HG03439 (cell line): ENCODE results near the gene C6orf47.
A peak's percentile ranks its signal among the peaks of the same experiment; 100 is the strongest.

Experiments used
- ATAC-seq: cut with Tn5 transposase; IDR thresholded peaks from one replicate; pipeline ENCODE4 v1.9.1; 2021; ENCODE audit warnings: mild to moderate bottlenecking, moderate library complexity; ENCODE audit not compliant: unreplicated experiment

Gene C6orf47

DNA sequence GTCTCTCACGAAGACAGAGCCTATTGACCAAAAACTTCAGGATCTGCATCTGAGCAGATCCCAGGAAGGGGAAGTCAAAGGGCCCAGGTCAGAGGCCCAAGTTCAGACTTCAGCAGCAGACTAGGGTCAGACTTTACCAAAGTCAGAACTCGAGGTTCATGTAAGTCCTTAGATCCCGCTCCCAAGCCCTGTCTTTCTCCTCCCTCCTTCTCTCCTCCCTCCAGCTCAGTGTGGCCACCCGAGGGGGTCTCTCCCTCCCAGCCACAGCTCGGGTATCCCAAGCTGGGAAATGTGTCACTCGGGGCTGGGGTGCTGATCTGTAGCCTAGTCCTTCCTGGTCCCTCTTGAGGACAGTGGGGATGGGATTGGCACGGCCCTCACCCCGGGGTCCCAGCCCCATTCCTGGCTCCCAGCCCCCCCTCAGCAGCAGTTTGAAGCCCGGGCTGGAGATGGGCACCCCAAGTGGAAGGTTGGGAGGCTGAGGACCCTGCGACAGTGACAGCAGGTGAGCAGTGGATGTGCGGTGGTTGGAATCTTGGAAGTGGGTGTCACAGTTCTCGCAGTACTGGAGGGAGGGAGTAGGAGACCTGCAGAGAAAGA is 1.6 kb upstream of the C6orf47 start:
- ATAC-seq = no peak

DNA sequence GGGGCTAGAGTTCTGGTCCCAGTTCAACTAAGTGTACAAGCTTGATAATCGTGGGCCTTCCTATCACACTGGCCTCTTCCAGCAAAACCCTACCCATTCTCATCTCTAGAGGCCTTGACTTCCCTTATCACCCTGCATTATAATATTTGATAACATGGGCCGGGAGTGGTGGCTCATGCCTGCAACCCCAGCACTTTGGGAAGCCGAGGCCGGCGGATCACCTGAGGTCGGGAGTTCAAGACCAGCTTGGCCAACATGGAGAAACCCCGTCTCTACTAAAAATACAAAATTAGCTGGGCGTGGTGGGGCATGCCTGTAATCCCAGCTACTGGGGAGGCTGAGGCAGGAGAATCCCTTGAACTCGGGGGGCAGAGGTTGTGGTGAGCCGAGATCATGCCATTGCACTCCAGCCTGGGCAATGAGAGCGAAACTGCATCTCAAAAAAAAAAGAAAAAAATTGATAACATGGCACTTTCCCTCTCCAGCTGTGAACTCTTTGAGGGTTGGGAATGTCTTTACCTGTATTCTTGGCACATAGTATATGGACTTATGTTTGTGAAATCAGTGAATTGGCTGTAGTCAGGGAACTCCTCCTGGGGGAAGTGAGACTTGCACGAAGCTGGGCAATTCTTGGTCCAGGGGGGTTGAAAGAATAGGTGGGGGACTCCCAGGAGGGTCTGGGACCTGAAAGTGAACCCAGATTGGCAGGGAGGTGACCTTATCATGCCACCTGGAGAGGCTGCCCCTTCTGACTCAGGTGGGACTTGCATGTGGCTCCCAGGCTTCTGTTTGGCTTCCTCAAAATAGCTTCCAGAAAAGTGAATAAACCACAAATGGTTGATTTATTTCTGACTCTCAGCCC is 915 bp upstream of the C6orf47 start:
- no peak for ATAC-seq

DNA sequence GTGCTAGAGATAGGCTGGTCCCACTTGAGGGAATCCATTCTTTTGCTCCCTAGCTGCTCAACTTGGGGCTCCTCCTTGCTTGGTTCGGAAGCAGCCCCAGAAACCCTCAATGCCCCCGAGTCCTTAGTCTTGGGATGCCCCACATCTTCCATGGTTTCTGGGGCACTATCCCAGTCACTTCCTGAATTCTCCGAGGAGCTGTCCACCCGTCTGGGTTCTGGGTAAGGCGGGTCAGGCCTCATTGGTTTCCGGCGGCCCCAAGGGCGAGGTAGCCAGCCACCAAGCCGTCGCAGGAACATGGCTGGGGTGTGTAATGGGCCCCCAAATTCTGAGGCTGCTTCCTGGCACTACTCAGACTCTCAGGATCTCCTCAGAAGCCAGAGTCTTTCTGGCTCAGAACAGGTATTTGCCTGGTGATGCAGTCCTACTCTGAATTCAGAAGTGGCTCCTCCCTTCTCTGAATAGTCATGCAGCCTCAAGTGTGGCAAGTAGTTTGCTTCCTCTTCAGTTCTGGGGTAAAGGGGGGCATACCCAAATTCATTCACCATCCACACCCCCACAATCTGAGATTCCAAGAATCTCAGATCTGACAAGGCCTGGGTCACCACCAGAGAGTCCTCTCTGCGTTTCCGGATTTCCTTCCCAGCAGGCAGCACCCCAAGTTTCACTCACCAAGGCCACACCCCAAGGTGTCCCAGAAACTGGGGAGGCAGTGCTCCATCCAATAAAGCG is 763 bp downstream of the C6orf47 start:
- peak; percentile 14 for ATAC-seq

DNA sequence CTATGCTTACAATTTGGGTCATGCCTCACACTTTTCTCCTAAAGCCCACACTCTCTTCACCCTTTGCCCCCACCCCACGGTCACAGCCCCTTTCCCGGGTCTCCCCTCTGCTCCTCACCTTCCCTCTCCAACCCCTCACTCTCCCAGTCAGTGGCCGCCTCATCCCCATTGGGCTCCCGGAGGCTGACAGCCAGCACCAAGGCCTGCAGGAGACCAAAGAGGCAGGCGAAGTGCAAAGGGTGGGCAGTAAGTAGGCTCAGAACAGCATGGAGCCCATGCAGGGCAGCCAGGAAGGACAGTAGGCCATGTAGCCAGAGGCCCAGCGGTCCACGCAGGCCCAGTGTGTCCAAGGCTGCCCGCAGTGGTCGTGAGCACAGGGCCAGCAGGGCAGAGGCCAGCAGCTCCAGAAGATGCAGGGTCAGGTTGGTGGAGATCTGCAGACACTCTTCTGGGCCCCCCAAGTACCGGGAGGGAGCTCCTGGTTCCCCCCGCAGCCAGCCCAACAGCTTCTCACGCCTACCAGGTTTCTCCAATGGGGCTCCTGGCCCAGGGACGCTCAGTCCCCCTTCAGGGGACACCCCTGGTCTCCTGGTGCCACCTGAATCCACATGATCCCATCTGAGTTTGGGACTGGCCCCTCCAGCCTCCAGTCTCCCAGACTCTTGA is 1.5 kb downstream of the C6orf47 start:
- ATAC-seq = no peak

DNA sequence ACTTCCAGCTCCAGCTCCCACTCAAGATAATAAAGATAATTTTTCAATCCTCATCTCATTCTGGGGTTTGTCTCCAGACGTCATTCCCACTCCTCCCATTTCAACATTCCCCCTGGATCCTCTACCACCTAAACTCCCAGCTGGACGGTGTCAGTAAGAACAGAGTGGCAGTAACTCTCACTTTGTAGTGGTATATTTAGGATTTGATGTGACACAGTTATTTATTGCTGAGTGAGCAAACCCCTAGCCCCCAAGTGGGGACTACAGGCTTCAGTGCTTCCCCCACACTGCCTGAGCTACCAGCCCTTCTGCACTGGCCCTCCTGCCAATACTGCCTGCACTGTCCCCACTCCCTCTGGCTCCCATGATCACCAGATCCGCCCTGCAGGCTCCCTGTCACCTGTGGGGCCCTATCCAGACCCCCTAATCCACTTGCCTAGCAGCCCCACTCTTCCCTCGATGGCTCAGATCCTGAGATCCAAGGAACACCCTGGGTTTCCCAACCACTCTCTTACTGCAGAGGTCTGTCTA is 2.4 kb downstream of the C6orf47 start:
- no peak for ATAC-seq

DNA sequence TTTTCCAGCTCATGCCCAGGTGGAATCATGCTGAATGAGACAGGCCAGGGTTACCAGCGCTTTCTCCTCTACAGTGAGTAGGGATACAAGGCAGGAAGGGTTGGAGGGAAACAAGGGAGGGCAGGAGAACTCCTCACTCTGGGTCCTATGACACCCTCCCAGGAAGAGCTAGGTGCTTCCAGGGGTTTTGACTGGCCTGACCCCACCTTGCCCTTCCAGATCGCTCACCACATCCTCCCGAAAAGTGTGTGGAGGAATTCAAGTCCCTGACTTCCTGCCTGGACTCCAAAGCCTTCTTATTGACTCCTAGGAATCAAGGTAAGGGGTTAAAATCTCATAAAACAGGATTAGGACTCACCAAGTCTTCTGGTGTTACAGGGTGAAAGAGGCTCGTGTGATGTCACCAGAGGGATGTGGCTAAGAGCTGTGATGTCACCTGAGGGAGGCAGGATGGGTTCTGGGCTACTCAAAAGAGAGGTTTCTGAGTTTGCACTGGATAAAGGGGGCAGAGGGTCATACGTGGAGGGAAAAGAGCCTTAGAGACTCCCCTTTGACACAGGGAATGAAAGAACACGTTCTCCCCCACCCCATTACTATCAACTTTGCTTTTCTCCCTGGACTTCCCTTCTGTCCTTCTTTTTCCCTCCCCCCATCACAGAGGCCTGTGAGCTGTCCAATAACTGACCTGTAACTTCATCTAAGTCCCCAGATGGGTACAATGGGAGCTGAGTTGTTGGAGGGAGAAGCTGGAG is 3.0 kb downstream of the C6orf47 start:
- no peak for ATAC-seq

DNA sequence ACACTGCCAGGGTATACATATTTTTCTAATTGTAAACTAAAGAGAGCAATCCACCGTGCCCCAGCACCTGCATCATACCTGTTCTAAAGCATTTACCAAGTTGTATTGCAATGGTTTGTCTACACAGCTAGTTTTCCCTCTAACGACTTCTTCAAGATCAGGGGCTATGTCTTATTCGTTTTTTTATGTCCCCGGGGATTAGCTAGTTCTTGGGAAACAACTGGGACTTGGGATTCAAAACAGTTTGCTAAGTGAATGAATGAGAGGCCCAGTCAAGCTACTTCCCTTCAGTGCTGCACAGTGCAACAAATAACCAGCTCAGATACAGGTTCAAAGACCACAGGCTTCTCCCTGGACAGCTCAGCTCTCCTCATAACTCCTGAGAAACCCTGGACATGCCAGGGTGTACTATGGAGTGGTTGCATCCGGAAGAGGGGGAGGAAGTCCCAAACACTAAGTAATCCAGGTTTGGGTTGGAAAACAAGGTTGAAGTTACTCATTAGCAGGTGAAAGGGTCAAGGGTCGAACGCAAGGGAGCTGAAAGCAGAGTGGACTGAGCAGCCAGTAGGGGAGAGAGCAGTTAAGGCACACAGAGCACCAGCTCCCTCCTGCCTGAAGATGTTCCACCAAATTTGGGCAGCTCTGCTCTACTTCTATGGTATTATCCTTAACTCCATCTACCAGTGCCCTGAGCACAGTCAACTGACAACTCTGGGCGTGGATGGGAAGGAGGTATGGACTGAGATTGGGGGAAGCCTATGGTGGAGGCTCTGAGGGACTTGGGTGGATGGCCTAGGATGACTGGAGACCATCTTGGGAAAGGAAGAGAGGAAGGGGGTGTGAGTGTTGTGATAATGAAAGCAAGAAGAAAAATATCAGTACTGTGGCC is 5.0 kb downstream of the C6orf47 start, which contains the start of gene APOM:
TSS of gene APOM (plus strand) at position 546 of the 889 bp plus-strand sequence. CDS start at position 619, 73 bp downstream.
- no peak for ATAC-seq

DNA sequence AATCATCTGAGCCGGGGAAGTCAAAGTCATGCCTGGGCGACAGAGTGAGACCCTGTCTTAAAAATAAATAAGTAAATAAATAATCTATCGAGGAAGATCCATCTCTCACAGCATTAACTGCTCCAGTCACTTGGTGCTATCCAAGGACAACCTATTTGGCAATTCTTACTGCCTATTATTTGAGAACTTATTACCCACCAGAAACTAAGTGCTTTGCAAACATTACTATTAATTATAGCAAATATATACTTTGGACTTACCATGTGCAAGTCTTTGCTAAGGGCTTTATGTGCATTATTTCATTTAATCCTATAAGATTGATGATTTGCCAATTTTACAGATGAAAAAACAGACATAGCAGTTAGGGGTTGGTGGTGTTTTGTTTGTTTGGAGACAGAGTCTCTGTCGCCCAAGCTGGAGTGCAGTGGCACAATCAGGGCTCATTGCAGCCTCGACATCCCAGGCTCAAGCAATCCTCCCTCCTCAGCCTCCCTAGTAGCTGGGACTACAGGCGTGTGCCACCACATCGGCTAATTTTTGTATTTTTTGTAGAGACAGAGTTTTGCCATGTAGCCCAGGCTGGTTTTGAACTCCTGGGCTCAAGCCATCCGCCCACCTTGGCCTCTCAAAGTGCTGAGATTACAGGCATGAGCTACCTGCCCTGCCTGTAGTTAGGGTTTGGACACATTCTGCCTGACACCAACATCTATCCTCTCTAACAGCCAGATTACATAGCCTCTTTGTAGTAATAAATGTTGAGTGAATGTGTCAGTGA is 5.8 kb downstream of the C6orf47 start:
- ATAC-seq = no peak

DNA sequence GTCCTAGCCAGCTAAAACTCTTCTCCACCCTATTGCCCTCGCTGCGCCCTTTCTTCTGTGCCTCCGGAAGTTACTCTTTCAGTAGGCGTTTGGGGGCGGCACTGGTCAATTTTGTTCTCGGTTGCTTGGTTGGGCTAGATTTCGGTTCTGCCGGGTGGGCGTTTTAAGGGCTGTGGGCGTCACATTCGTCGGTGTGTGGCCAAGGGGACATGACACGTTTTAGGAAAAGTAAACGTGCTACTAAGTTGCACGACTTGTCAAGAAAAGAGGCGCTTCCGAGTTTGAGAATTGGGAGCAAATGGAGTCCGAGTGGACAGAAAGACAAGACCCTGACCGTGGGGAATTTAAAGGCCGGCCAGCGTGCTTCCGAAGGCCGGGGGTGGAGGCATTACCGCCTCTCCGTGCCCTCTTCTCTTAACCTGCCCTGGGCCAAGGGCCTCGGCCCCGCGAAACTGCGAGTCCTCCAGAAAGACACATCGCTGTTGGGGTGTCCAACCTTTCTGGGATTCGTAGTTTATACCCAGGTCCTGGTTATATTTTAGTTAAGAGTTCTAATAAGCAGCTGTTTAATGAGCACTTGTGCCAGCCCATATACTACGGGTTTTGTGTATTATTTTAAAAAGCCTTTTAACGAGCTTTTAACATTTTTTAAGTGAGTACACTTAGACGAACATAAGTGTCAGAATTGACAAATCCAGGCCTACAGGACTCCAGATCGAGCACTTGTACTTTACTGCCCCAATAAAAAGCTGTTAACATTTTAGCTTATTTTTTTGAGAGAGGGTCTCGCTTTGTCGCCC is 7.5 kb downstream of the C6orf47 start:
- ATAC-seq = peak; percentile 60

DNA sequence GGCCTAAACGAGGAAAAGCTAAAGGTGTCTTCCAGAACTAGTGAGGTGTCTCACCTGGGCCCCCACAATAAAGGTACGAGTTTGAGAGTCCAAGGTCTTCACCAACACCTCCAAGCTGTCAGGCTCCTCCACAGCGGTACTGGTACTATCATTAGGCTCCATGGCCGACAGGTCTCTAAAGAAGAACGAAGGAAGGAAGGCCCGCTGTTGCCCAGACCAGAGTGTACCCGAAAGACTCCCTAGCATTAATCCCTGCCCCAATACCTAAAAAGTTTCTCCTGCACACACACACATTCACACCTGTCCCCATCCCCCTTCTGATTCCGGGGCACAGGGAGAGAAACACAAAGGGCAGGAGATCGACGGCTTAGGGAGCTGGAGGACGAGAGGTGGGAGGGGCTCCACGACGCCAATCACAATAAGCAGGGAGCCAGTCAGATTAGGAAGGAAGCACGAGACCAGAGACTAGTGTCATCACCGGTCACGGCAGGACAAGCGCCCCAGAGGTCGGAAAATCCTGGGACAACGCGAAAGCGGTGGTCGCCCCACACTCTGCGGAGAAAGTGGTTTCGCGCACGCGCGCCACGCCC is 8.9 kb downstream of the C6orf47 start:
- ATAC-seq = peak; percentile 27

DNA sequence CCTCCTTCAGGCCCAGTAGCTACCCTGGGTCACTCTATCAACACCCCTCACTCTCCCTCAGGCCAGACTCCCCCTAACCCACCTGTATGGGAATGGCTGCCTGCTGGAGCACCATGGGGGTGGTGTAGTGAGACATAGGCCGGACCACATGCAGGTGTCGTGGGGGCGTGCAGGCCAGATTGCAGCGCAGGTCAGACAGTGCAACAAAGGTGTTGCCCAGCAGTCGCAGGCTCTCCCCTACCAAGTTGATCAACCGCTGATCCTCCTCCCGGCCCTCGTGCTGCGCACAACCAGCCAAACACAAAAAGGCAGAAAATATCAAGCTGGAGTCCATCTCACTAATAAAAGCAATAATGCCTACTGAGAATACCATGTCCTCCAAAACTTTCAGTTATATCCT is 15.3 kb downstream of the C6orf47 start:
- no peak for ATAC-seq

DNA sequence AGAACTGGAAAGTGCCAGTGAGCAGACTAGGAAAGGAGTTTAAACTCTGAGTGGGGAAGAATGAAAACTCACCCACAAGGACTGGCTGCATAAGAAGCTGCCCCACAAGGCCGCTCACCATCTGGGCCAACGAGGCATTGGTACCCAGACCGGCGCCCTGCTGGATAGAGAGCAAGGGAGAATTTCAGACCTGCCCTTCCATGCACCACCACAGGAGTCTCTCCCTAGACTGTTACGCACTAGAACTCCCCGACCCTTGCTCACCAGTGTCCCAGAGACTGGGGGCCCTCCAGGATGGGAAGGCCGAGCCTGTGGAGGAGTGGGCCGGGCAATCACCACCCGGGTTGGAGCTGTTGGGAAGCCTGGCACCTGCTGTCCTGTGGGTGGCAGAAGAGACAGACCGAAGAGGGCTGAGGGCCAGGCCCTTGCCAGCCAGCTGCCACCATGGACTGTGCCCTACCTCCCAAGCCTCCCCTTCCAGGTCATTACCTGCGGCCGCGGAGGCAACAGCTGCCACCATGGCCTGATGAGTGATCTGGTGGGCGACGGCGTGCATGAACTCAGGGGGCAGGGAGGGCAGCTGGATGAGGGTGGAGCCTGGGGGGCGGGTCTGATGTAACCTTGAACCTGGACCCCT is 16.6 kb downstream of the C6orf47 start:
- ATAC-seq = no peak

DNA sequence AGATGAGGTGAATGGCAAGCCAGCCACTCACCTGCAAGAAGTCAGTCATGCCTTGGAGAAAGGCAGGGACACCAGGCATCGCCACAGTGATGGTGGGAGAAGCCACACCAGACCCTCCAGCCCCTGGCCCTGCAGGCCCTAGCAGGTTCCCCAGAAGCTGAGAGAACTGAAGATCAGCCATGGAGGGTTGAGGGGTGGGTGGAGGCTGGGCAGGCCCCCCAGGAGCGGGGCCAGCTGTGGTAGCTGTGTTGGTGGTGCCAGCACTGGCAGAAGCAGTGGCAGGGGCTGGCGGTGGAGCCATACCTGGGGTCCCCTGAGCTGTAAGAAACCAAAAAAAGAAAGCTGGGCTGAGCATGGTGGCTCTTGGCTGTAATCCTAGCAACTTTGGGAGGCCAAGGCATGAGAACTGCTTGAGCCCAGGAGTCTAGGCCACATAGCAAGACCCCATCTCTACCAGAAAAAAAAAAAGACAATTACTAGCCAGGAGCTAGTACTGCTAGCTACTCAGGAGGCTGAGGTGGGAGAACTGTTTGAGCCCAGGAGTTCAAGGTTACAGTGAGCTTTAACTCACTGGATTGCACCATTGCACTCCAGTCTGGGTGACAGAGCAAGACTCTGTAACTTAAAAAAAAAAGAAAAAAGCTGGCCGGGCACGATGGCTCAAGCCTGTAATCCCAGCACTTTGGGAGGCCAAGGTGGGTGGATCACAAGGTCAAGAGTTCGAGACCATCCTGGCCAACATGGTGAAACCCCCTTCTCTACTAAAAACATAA is 17.6 kb downstream of the C6orf47 start:
- no peak for ATAC-seq

DNA sequence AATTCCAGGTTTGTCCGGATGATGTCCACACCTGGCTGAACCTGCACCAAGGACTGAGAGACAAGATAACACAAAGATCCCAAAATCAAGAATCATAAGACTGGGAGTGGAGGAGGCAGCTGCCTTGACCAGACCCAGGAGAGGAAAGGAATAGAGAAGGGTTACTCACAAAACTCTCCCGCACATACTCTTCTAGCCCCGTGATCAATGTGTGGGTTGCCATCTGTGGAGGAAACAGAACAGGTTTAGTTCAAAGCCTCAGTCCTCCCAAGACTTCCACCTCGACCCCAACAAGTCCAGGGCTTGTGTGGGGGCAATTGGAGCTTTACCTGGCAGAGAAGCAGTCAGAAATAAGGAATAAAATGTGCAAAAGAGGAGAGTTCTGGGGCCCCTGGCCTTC is 19.2 kb downstream of the C6orf47 start:
- ATAC-seq = no peak

DNA sequence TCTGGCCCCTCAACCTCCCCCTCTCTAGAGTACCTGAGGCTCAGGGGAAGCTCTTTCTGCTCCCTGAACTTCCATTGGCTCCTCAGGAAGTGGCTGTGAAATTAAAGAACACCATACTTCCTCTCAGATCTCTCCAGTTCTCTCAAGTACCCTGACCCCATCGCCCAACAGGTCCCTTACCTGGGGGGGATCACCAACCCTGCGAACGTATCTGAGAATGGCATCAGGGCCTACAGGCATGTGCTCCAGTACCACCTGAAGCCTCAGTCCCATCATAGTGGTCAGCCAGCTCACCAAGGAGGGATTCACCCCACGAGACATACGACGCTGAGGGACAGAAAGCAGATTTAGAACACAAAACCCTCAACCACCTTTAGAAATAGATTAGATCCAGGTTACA is 20.0 kb downstream of the C6orf47 start:
- ATAC-seq = no peak

DNA sequence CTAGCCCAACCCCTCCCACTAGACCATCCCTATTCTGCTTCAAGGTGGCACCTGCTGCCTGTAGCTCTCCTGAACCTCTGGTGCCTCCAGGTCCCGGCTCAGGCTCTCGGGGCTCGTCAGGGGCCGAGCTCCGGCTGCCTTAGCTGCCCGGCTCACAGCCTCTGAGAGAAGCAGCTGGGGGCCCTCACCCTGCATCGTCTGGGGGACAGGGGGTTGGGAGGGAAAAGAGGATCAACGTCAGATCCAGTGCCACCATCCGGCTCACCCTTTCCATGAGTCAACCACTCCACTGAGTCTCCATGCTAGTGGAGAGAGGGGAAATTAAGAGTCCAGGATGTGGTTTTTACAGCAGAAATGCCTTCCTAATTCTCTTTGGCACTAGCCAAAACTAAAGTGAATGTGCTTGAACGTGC is 21.1 kb downstream of the C6orf47 start:
- ATAC-seq = no peak
